GM12874 (cell line): ENCODE results near the gene MEMO1.

Source experiments
- TF ChIP-seq, protein P1 (sequence below): IDR thresholded peaks from 2 replicates; pipeline ENCODE4 v1.5.1; 2011; ENCODE audit warnings: low read depth, mild to moderate bottlenecking, control low read depth, low read length, moderate library complexity; ENCODE audit not compliant: insufficient read depth

Gene MEMO1

DNA sequence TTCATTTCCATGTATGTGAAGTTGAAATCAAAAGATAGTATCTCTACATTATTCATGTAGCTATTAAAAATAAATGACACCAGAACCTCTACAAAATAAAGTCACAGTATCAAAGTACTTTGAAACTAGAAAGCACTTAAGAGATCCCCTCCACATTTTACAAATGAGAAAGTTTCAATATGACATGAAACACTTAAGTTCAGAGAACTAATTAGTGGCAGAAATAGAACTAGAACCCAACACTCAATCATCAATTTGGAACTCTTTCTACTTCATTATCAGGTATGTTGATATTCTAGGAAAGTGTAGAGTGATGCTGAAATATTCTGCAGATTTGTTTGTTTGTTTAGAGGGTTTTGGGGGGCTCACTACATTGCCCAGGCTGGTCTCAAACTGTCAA is 145.6 kb downstream of the MEMO1 start:
- TF ChIP-seq, protein P1, sequence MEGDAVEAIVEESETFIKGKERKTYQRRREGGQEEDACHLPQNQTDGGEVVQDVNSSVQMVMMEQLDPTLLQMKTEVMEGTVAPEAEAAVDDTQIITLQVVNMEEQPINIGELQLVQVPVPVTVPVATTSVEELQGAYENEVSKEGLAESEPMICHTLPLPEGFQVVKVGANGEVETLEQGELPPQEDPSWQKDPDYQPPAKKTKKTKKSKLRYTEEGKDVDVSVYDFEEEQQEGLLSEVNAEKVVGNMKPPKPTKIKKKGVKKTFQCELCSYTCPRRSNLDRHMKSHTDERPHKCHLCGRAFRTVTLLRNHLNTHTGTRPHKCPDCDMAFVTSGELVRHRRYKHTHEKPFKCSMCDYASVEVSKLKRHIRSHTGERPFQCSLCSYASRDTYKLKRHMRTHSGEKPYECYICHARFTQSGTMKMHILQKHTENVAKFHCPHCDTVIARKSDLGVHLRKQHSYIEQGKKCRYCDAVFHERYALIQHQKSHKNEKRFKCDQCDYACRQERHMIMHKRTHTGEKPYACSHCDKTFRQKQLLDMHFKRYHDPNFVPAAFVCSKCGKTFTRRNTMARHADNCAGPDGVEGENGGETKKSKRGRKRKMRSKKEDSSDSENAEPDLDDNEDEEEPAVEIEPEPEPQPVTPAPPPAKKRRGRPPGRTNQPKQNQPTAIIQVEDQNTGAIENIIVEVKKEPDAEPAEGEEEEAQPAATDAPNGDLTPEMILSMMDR = no peak

DNA sequence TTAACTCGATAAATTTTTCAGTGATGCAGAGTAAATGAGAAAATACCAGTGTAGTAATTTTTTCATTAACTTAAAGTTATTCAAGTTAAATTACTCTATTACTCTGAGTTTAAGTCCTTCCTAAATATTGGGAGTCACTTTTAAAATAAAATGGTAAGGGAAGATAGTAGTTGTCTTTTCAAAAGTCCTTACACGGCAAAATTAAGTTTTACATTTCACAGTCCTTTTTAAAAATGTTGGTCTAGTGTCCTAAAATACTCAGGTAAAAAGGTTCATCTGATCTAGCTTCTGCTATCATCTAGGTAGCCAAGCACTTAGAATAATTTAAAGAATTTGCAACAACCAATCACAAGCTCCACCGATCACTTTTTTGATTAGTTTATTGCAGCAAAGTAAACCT is 146.9 kb downstream of the MEMO1 start:
- TF ChIP-seq, protein P1 = no peak

DNA sequence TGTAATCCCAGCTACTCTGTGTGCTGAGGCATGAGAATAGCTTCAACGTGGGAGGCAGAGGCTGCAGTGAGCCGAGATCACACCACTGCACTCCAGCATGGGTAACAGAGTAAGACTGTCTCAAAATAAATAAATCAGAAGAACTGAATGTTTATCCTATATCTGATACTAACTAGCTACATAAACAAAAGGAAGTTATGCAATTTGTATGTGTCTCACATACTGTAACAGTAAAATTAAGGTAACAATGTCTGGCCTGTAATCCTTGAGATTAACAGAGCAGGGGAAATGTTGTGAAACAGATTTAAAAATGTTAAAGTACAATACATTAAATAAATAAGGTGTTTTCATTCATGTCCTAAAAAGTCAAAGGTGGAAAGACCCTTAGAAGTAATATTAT is 150.8 kb downstream of the MEMO1 start:
- TF ChIP-seq, protein P1 = no peak

DNA sequence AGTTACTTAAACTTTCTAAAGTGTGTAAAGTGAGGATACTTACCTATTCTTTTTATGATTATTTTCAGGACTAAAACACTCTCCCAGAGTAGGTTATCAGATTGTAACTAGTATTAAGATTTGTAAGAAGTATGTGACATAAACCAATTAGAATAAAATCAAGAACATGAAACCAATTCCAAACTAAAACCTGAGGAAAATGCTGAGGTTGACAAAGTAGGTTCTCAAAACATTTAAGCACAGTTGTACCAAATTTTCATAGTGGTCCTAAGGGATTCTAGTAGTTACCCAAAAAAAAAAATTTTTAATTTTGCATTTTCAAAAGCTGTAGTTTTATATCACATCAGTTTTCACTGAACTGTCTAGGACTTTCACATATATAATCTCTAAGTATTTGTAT is 157.3 kb downstream of the MEMO1 start:
- TF ChIP-seq, protein P1 = no peak

DNA sequence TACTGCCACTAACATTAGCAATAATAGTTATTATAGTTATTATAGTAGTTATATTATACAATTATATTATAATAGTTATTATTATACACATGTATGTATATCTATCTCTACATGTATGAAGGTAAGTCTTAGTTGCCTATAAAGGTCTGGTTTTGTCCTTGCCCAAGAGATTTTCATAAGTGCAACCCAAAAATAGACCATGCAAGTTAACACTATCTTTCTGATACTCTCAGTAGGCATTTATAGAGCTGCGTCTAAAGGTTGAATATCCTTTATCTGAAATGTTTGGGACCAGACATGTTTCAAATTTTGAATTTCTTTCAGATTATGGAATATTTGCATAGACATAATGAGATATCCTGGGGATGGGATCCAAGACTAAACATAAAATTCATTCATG is 175.4 kb downstream of the MEMO1 start:
- TF ChIP-seq, protein P1 = no peak

DNA sequence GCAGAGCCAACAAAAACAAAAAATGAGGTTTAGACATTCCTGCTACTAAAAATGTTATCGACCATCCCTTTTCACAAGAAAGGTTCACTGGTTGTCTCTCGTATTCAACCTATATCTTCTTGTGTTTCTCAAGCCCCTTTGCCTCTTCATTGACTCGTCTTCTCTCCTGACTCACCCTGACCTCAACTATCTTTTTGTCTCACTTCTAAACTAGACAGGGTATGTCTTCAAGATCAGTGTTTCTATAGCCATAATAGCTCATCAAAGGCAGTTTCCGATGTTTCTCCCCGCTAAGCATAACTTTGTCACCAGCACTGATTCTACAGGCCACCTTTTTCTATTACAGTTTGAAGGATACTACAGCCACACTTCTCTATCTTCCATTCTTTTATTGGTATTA is 178.4 kb downstream of the MEMO1 start:
- TF ChIP-seq, protein P1 = no peak

DNA sequence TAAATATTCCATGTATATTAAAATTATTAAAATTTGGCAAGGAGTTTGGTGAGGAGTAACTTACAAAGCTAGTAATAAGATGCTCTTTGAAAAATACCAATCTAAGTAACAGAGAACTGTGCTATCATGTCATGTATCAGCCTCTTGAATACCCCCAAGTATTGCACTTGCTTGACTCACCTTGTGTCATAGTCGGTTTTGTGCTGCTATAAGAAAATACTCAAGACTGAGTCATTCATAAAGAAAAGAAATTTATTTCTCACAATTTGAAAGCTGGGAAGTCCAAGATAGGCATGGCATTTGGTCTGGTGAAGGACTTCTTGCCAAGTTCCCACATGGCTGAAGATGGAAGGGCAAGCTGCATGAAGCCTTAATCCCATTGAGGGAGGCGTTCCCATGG is 179.2 kb downstream of the MEMO1 start:
- TF ChIP-seq, protein P1 = no peak

DNA sequence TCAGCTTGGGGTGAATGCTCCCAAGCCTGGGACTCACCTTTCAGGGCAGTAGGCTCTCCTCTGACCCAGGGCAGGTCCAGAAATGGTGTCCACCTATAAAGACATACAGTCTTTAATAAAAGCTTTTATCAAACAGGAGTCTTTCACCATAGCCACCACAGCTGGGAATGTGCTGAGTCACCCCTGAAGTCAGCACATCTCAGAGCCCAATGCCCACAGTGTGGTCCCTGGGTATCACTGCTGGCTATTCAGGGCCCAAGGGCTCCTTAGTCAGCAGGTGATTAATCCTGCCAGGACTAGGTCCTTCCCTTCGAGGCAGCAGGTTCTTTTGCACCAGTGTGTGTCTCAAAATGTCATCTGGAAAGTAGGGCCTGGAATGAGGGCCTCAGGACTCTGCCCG is 181.9 kb downstream of the MEMO1 start:
- TF ChIP-seq, protein P1 = no peak
